Activated CD4-positive, alpha-beta T cell treated with anti-CD3 and anti-CD28 coated beads, Interleukin-10, Interleukin-2, amounts not matched to agents 100 ng/mL and 50 ng/mL, durations not matched to agents 16 hours and 8 hours (primary cell): Measurements from ENCODE around the gene LRTM2.

ENCODE experiments used
- DNase-seq: peaks from one replicate; pipeline ENCODE4 v3.0.0-alpha.2; 2020

Gene LRTM2

GRCh38 chr12:1798641-1799020 lies 21.7 kb upstream of the LRTM2 start:
- DNase-seq = no peak

GRCh38 chr12:1799051-1799881 lies 21.1 kb upstream of the LRTM2 start:
- no peak for DNase-seq

GRCh38 chr12:1799882-1800400 lies 20.4 kb upstream of the LRTM2 start:
- no peak for DNase-seq

GRCh38 chr12:1800401-1801302 lies 19.7 kb upstream of the LRTM2 start:
- DNase-seq = peak; percentile 47

GRCh38 chr12:1801303-1801975 lies 18.9 kb upstream of the LRTM2 start:
- no peak for DNase-seq

GRCh38 chr12:1803736-1804135 lies 16.6 kb upstream of the LRTM2 start:
- no peak for DNase-seq

- peak; percentile 93 for DNase-seq
Observed at GRCh38 chr12:1804545-1805332, 15.6 kb upstream of the LRTM2 start.

- DNase-seq = no peak
Observed at GRCh38 chr12:1805441-1806081, 14.8 kb upstream of the LRTM2 start.

GRCh38 chr12:1806301-1807086 lies 13.9 kb upstream of the LRTM2 start:
- no peak for DNase-seq

GRCh38 chr12:1807087-1807860 lies 13.1 kb upstream of the LRTM2 start:
- no peak for DNase-seq

- no peak for DNase-seq
Observed at GRCh38 chr12:1808036-1808797, 12.1 kb upstream of the LRTM2 start.

- DNase-seq = peak; percentile 21
Observed at GRCh38 chr12:1808798-1809480, 11.4 kb upstream of the LRTM2 start.

- DNase-seq = no peak
Observed at GRCh38 chr12:1809591-1810190, 10.7 kb upstream of the LRTM2 start.

GRCh38 chr12:1810201-1810930 lies 10.0 kb upstream of the LRTM2 start:
- DNase-seq = no peak

- DNase-seq = no peak
Observed at GRCh38 chr12:1810931-1811280, 9.5 kb upstream of the LRTM2 start.

GRCh38 chr12:1811281-1811947 lies 9.0 kb upstream of the LRTM2 start:
- DNase-seq = peak; percentile 63

- DNase-seq = no peak
Observed at GRCh38 chr12:1811948-1812291, 8.4 kb upstream of the LRTM2 start.
